Islet precursor cell (in vitro differentiated cells): Measurements from ENCODE around the gene CYP2U1.
A peak's percentile ranks its signal among the peaks of the same experiment; 100 is the strongest.
"Not testable (repeated sequence)": the region's sequence is repeated elsewhere in the genome, so short reads cannot be mapped to it uniquely, and the experiment has no call there.

Experiments
- DNase-seq: peaks from one replicate; pipeline ENCODE4 v3.0.0-alpha.2; 2018

The CYP2U1 gene

DNA sequence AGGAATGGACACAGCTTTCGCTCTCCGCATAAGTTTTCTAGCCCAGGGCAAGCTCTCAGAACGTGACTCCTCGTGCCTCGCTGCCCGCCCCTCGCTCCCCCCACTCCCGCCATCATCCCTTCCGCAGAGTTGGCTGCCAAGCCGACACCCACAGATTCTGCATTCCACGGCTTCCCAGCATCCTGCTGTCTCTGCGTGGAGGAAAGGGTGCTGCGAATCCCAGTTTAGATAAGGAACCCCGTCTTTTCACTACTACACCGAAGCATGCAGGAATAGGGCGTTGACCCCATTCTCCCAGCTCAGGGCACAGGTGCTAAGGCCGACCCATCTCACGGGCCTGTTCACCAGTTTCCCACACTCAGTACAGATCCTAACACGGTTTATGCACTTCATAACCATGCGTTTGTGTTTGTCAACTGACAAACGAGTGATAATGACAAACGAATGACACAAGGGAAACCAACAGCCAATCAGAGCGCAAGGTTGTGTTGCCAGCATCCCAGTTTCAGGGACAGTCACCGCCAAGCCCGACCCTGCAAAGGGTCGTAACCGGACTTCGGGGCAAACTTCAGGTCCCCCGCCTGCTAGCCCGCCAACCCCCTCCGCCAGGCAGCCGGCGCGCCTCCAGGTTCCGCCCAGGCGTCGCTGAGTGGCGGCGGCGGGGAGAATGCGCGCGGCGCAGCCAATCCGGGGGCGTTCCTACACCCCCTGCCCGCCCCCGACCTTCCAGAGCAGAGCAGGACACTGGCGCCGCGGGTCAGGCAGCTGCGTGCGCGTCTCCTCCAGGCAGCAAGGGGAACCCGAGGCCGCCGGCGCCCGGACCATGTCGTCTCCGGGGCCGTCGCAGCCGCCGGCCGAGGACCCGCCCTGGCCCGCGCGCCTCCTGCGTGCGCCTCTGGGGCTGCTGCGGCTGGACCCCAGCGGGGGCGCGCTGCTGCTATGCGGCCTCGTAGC is at the start of gene CYP2U1:
Gene CYP2U1, plus strand, starts transcription at position 729 of the 954 bp plus-strand sequence. Its CDS starts 95 bp downstream, at position 824.
- peak; percentile 96 for DNase-seq

DNA sequence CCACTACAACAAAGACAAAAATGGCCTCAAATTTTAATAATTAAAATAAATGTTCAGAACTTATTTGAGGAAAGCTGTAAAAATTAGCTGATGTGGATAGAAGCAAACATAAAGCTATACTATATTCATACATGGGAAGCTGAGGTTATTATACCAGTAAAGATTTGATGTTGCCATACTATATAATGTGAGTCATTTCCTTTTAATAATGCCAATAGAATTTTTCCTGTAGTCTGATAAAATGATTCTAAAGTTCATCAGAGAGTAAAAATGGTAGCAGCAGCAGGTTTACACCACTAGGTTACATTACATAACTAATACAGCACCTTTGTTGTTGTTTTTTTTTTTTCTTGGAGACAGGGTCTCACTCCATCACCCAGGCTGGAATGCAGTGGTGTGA is 45.5 kb upstream of the CYP2U1 start:
- no peak for DNase-seq

DNA sequence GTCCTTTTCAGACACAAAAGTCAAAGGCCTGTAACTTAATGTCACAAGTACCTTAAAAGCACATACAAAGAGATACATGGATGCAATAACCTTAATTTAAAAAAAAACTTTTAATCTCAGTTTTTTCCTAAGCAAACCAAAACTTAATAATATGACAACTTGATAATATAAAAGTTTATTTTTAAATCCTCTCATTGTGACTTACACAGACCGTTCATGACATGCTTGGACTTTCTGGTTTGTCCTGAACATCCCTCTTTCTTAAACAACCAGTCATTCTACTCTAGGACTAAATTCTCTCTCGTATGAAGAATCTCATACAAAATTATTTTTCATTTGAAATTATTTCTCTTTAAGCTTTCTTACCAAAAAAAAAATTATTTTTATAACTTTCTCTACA is 43.1 kb upstream of the CYP2U1 start:
- no peak for DNase-seq

DNA sequence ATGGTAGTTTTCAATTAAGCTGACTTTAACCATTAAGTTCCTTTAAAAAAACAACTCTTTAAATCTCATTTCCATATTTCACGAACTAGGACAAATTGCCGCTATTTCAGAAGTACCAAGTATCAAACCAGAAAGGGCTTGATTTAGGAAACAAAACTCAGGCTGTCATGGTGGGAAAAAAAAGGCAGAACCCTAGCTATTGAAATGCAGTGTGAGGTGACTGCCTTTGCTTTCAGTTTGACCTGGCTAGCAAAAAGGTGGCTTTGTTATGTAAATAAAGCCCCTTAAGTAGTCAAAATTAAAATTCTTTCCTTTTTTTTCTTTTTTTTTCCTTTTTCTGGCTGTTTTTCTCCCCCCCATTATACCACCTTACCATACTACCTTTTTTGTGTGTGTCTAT is 40.6 kb upstream of the CYP2U1 start:
- no peak for DNase-seq

DNA sequence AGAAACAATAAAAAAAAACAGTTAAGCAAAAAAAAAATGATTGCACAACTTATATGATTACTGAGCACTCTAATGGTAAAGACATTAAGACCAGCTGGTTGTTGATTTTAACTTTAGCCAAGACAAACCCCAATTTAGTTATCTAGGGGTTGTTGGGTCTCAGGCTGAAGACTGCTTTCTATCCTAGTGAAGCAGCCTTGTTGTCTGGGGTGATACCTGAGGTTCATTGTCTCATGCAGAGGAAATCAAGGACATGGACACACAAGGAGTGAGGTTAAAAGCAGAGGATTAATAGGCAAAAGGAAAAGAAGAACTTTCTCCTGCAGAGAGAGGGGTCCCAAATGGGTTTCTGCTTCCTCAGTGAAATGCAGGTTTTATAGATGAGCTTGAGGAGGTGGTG is 40.0 kb upstream of the CYP2U1 start:
- no peak for DNase-seq

- no peak for DNase-seq
These were observed 37.9 kb upstream of the CYP2U1 start for GRCh38 chr4:107893171-107894137.

DNA sequence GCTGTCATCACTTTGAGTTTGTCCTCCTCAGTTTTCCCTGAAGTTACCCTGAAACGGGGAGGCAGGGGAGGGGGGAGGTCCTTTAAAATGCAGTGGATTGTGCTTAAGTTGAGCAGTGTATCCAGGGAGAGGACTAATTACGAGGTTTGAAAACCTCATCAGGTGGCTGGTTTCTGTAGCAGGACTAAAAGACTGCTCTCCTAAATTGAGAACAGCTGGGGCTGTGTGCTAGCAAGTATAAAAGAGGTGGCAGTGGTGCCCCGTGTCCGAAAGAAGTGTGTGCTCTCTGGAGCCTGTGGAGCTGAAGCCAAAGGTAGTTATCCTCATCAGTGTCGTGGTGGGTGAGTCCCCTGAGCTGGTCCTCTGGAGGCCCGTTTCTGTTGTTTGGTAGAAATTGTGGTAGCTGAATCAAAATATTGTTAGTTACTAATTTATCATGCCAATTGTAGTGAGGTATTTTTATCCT is 37.2 kb upstream of the CYP2U1 start:
- no peak for DNase-seq

- DNase-seq = no peak
These were observed 35.1 kb upstream of the CYP2U1 start for GRCh38 chr4:107896158-107896645.

GRCh38 chr4:107896646-107897045 is 34.7 kb upstream of the CYP2U1 start:
- DNase-seq = no peak

GRCh38 chr4:107897823-107898222 is 33.5 kb upstream of the CYP2U1 start:
- no peak for DNase-seq

DNA sequence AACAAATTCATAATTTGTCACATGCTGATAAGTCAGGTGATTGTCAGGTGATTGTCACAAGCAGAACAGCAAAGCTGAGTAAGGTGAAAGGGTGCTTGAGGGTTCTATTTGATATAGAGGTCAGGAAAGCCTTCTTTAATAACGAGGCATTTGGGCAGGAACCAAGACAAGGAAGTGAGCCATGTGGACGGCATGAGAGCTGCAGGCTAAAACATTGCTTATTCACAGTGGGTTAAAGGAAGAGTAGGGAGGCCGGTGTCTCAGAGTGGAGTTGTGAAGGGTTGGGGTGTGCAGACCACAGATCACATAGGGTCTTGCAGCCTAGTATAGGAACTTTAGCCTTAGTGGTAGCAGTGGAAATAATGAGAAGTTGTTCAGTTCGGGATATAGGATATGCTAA is 31.3 kb upstream of the CYP2U1 start:
- DNase-seq = no peak

GRCh38 chr4:107900508-107900907 is 30.8 kb upstream of the CYP2U1 start:
- DNase-seq = no peak

GRCh38 chr4:107901213-107901934 is 30.0 kb upstream of the CYP2U1 start:
- no peak for DNase-seq

- DNase-seq = no peak
These were observed 28.6 kb upstream of the CYP2U1 start for GRCh38 chr4:107902715-107903114.

DNA sequence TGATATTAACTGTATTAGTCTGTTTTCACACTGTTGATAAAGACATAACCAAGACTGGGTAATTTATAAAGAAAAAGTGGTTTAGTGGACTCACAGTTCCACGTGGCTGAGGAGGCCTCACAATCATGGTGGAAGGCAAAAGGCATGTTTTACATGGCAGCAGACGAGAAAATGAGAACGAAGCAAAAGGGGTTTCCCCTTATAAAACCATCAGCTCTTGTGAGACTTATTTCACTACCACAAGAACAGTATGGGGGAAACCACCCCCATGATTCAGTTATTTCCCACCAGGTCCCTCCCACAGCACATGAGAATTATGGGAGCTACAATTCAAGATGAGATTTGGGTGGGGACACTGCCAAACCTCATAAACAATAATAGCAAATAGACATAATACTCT is 26.3 kb upstream of the CYP2U1 start:
- DNase-seq = not testable (repeated sequence)

- no peak for DNase-seq
These were observed 24.8 kb upstream of the CYP2U1 start for GRCh38 chr4:107906458-107907100.

GRCh38 chr4:107908377-107908776 is 23.0 kb upstream of the CYP2U1 start:
- DNase-seq = no peak

GRCh38 chr4:107913283-107913899 is 18.0 kb upstream of the CYP2U1 start:
- DNase-seq = no peak

GRCh38 chr4:107915220-107915619 is 16.1 kb upstream of the CYP2U1 start:
- DNase-seq = no peak

DNA sequence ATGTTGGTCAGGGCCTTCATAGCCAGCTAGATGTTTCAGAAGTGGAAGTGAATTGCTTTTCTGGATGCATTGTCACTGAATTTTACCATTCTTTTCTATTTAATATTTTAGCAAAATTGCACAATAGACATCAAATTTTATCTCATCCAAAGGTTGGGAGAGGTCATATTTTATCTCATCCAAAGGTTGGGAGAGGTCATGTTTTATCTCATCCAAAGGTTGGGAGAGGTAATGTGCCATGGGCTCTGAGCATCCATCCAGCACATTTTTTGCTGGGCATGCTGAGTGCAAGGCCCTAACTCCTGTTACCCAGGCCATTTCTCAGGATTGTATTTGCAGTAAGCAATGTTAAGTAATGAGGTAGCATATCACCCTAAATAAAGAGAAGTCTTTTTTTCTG is 14.7 kb upstream of the CYP2U1 start:
- DNase-seq = no peak

GRCh38 chr4:107917500-107917899 is 13.8 kb upstream of the CYP2U1 start:
- DNase-seq = no peak
